ENCODE data around the gene CFAP52. TPM values are rescaled to one million over a fixed set of nuclear protein-coding genes. Genes with fewer than 3 reads are reported as not detected.

CFAP52 gene
- polyA plus RNA-seq, 2 of the 4 experiments (the other 2 are of a cell fraction): 0.23 TPM; not detected in 1

DNA sequence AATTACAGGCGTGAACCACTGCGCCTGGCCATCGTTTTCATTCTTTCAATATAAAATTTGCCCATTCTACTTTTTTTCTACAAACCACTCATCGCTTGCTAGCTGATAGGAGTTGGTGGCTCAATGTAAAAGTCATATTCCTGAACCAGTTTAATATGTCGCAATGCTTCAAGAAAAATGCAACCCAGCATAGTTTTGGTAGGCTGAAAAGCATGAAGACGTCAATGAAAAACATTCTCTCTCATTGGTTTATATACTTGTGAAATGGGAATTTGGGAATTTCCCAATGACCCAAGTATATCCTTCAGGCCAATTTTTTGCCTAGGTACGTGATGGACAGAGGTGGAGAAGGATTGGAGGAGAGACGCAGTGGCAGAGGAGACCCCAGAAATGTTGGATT lies 95.8 kb downstream of the CFAP52 start:
- Histone ChIP-seq H3K4me2 (no peak overlapping the region), H3K27ac (no peak overlapping the region), H3K4me3 (no peak overlapping the region), H3K4me1 (peaks cover 11% of the 10 kb centered on the region), H3K9me3 (no peaks in the 10 kb centered on the region)
- ATAC-seq: no peak
- ChIA-PET POLR2A (interaction anchor here (0.6 kb wide), 1 partner anchor 376 kb away, joined by 3 read pairs; no protein-coding TSS in a partner anchor), CTCF (no interaction called here)
- FAIRE-seq: no peak
- DNase-seq (ENCODE audit: low read depth in 1 of 2, low spot score in 1 of 2): no peak
- WGBS (ENCODE audit: missing lambda C conversion rate): 91% methylated on average over 8 of the region's 8 CpGs
- TF ChIP-seq MAFK (IDR thresholded peaks at IDR 0.05; ENCODE audit: partially characterized antibody) (no peak), SMC3 (IDR thresholded peaks at IDR 0.05) (no peak), CEBPB (IDR thresholded peaks at IDR 0.05) (peak in 1 of 2 experiments; percentile 30; a peak in 1 of 4 replicates)
- TF ChIP-seq, protein P1, sequence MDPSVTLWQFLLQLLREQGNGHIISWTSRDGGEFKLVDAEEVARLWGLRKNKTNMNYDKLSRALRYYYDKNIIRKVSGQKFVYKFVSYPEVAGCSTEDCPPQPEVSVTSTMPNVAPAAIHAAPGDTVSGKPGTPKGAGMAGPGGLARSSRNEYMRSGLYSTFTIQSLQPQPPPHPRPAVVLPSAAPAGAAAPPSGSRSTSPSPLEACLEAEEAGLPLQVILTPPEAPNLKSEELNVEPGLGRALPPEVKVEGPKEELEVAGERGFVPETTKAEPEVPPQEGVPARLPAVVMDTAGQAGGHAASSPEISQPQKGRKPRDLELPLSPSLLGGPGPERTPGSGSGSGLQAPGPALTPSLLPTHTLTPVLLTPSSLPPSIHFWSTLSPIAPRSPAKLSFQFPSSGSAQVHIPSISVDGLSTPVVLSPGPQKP (IDR thresholded peaks at IDR 0.05; ENCODE audit: low read depth, low read length): no peak

DNA sequence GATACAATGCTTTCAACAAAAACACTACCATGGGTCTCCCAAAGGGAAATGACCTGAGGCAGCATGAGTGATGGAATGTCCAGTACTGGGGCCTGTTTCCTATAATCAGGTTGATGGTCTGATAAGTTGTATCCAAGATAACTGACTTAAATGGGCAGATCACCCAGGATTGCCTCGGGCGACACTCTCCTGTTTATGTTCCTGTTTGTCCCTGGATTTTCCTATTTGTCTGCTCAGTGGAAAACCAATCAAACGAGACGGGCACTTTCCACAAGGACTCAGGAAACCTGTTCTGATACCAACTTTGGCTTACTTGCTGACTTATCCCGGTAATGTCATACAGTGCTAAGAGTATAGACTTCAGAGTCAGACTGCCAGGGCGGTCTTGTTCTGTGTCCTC lies 96.2 kb downstream of the CFAP52 start:
- no peak for FAIRE-seq
- 94% methylated on average over 6 of the region's 6 CpGs for WGBS (ENCODE audit: missing lambda C conversion rate)
- no peak for DNase-seq (ENCODE audit: low read depth in 1 of 2, low spot score in 1 of 2)
- Histone ChIP-seq H3K4me3 (no peak overlapping the region), H3K4me1 (peaks cover 15% of the 10 kb centered on the region), H3K27ac (no peak overlapping the region), H3K9me3 (no peaks in the 10 kb centered on the region), H3K4me2 (no peak overlapping the region)
- no peak for ATAC-seq
- ChIA-PET POLR2A (interaction anchor here (0.6 kb wide), 1 partner anchor 375 kb away, joined by 3 read pairs; no protein-coding TSS in a partner anchor), CTCF (no interaction called here)
- no peak for TF ChIP-seq HEYL (CRISPR knock-in tag; IDR thresholded peaks at IDR 0.05)
- TF ChIP-seq CEBPB (IDR thresholded peaks at IDR 0.05): no peak
- TF ChIP-seq, protein P2, sequence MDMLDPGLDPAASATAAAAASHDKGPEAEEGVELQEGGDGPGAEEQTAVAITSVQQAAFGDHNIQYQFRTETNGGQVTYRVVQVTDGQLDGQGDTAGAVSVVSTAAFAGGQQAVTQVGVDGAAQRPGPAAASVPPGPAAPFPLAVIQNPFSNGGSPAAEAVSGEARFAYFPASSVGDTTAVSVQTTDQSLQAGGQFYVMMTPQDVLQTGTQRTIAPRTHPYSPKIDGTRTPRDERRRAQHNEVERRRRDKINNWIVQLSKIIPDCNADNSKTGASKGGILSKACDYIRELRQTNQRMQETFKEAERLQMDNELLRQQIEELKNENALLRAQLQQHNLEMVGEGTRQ (IDR thresholded peaks at IDR 0.05): no peak
- no peak for TF ChIP-seq CBX2 (IDR thresholded peaks at IDR 0.05; ENCODE audit: borderline replicate concordance, low read depth)
- no peak for TF ChIP-seq BHLHE40 (IDR thresholded peaks at IDR 0.05; ENCODE audit: low read depth, low read length)
- TF ChIP-seq HOXA7 (CRISPR knock-in tag; IDR thresholded peaks at IDR 0.05): no peak
- TF ChIP-seq SREBF2 (IDR thresholded peaks at IDR 0.05): no peak
- TF ChIP-seq, protein P3, sequence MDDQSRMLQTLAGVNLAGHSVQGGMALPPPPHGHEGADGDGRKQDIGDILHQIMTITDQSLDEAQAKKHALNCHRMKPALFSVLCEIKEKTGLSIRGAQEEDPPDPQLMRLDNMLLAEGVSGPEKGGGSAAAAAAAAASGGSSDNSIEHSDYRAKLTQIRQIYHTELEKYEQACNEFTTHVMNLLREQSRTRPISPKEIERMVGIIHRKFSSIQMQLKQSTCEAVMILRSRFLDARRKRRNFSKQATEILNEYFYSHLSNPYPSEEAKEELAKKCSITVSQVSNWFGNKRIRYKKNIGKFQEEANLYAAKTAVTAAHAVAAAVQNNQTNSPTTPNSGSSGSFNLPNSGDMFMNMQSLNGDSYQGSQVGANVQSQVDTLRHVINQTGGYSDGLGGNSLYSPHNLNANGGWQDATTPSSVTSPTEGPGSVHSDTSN (IDR thresholded peaks at IDR 0.05): no peak
- no peak for TF ChIP-seq MAFK (IDR thresholded peaks at IDR 0.05; ENCODE audit: partially characterized antibody)

DNA sequence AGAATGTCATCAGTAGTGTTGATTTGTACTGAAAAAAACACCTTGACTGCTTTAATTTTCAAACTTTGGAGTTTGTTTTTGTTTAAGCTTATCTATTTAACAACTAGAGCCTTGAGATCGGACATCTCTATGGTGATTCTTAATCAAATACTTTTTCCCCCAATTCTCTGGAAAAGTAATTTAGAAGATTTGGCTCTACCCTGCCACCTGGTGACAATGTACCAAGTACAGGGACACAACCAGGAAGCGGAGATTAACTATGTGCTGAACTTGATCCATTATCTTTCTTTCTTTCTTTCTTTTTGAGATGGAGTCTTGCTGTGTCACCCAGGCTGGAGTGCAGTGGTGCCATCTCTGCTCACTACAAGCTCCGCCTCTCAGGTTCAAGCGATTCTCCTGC lies 99.6 kb downstream of the CFAP52 start:
- no peak overlapping the region; the same call in 2 of the 3 replicates for H3K4me2 ChIP-seq
- TF ChIP-seq HEYL (CRISPR knock-in tag; IDR thresholded peaks at IDR 0.05) (no peak), HOXA7 (CRISPR knock-in tag; IDR thresholded peaks at IDR 0.05) (no peak), PHF8 (IDR thresholded peaks at IDR 0.05; ENCODE audit: borderline replicate concordance, low read depth) (no peak), CEBPB (IDR thresholded peaks at IDR 0.05) (no peak), CHD4 (IDR thresholded peaks at IDR 0.05; ENCODE audit: borderline replicate concordance) (no peak), NR3C1 (IDR thresholded peaks at IDR 0.05) (no peak), NPAS2 (CRISPR knock-in tag; IDR thresholded peaks at IDR 0.05; ENCODE audit: borderline replicate concordance) (no peak), RAD21 (conservative IDR thresholded peaks at IDR 0.05 in 1 of 2, IDR thresholded peaks at IDR 0.05 in 1 of 2) (peak; percentile 25 to 35; a peak in 2 of 5 replicates)
- TF ChIP-seq, protein P2 (IDR thresholded peaks at IDR 0.05): no peak
- TF ChIP-seq, protein P4, sequence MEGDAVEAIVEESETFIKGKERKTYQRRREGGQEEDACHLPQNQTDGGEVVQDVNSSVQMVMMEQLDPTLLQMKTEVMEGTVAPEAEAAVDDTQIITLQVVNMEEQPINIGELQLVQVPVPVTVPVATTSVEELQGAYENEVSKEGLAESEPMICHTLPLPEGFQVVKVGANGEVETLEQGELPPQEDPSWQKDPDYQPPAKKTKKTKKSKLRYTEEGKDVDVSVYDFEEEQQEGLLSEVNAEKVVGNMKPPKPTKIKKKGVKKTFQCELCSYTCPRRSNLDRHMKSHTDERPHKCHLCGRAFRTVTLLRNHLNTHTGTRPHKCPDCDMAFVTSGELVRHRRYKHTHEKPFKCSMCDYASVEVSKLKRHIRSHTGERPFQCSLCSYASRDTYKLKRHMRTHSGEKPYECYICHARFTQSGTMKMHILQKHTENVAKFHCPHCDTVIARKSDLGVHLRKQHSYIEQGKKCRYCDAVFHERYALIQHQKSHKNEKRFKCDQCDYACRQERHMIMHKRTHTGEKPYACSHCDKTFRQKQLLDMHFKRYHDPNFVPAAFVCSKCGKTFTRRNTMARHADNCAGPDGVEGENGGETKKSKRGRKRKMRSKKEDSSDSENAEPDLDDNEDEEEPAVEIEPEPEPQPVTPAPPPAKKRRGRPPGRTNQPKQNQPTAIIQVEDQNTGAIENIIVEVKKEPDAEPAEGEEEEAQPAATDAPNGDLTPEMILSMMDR (IDR thresholded peaks at IDR 0.05): peak; percentile 37
- H3K9me3 ChIP-seq: peaks cover 20% of the 10 kb centered on the region
- H3K27ac ChIP-seq: peak overlapping the region; percentile 44 to 57; a peak in 4 of 6 replicates
- CTCF ChIA-PET: interaction anchor here (0.8 to 4.9 kb wide), 13 partner anchors 9 to 940 kb away, joined by 3 to 34 read pairs (median 6); partner anchors contain the start of genes CFAP52, STX8 and USP43
- peak in 1 of 2 experiments; percentile 64; a peak in 3 of 6 replicates for ATAC-seq
- POLR2A ChIA-PET: interaction anchor here (1.2 kb wide), 1 partner anchor 28 kb away, joined by 4 read pairs; no protein-coding TSS in a partner anchor
- FAIRE-seq: no peak
- DNase-seq (ENCODE audit: low read depth in 1 of 2, low spot score in 1 of 2): peak in 1 of 2 experiments; percentile 33
- peaks cover 17% of the 10 kb centered on the region for H3K4me1 ChIP-seq
- no peak overlapping the region for H3K4me3 ChIP-seq
- 88% methylated on average over 4 of the region's 4 CpGs for WGBS (ENCODE audit: missing lambda C conversion rate)

Data from A549 (cell line).